H9 (cell line): Measurements from ENCODE around the gene CFAP298. TPM values are rescaled to one million over a fixed set of nuclear protein-coding genes. Genes with fewer than 3 reads are reported as not detected.
"Not testable (repeated sequence)": the region's sequence is repeated elsewhere in the genome, so short reads cannot be mapped to it uniquely, and the experiment has no call there.

ENCODE experiments used
- DNase-seq: peaks from one replicate; pipeline ENCODE4 v3.0.0-alpha.2; 2017
- H2AFZ ChIP-seq: one replicate; pipeline ENCODE4 v1.6.1; 2013; ENCODE audit warnings: mild to moderate bottlenecking, low read length, control low read depth, moderate library complexity
- H2AK5ac ChIP-seq: 2 replicates; pipeline ENCODE4 v1.6.1; 2013; ENCODE audit warnings: low read length, control low read depth, mixed read lengths; ENCODE audit not compliant: insufficient read length
- H2BK120ac ChIP-seq: one replicate; pipeline ENCODE4 v1.6.1; 2013; ENCODE audit warnings: low read depth, mild to moderate bottlenecking, low read length, control low read depth, inconsistent platforms; ENCODE audit not compliant: poor library complexity, severe bottlenecking
- H2BK12ac ChIP-seq: 2 replicates; pipeline ENCODE4 v1.6.1; 2013; ENCODE audit warnings: low read length, control low read depth, mixed read lengths, low read depth; ENCODE audit not compliant: insufficient read length
- H2BK15ac ChIP-seq: 2 replicates; pipeline ENCODE4 v1.6.1; 2013; ENCODE audit warnings: low read depth, low read length, control low read depth
- H2BK20ac ChIP-seq: one replicate; pipeline ENCODE4 v1.6.1; 2013; ENCODE audit warnings: low read depth, mild to moderate bottlenecking, low read length, control low read depth, inconsistent platforms; ENCODE audit not compliant: poor library complexity, severe bottlenecking
- H2BK5ac ChIP-seq: 2 replicates; pipeline ENCODE4 v1.6.1; 2013; ENCODE audit warnings: low read length, control low read depth, mixed read lengths; ENCODE audit not compliant: insufficient read length
- H3K14ac ChIP-seq: 2 replicates; pipeline ENCODE4 v1.6.1; 2013; ENCODE audit warnings: low read length, control low read depth; ENCODE audit not compliant: insufficient read depth
- H3K18ac ChIP-seq: 2 replicates; pipeline ENCODE4 v1.6.1; 2013; ENCODE audit warnings: low read depth, mild to moderate bottlenecking, mixed read lengths, low read length, control low read depth; ENCODE audit not compliant: insufficient read length
- H3K23ac ChIP-seq: 2 replicates; pipeline ENCODE4 v1.6.1; 2013; ENCODE audit warnings: low read length, control low read depth, mixed read lengths, low read depth; ENCODE audit not compliant: insufficient read length
- H3K23me2 ChIP-seq: 2 replicates; pipeline ENCODE4 v1.6.1; 2013; ENCODE audit warnings: low read depth, mild to moderate bottlenecking, mixed read lengths, low read length, control low read depth; ENCODE audit not compliant: insufficient read length, poor library complexity, severe bottlenecking
- H3K27ac ChIP-seq: 2 replicates; pipeline ENCODE4 v1.5.1; 2013; ENCODE audit warnings: low read length, control low read depth, mixed read lengths, low read depth; ENCODE audit not compliant: insufficient read length
- H3K27me3 ChIP-seq: 2 replicates; pipeline ENCODE4 v1.6.1; 2013; ENCODE audit warnings: low read length, control low read depth, inconsistent platforms; ENCODE audit not compliant: insufficient read depth
- H3K4ac ChIP-seq: 2 replicates; pipeline ENCODE4 v1.6.1; 2013; ENCODE audit warnings: low read depth, mild to moderate bottlenecking, control low read depth, inconsistent platforms, low read length, moderate library complexity
- H3K4me1 ChIP-seq: 2 replicates; pipeline ENCODE4 v1.6.1; 2013; ENCODE audit warnings: low read length, control low read depth, inconsistent platforms; ENCODE audit not compliant: insufficient read depth
- H3K4me2 ChIP-seq: 2 replicates; pipeline ENCODE4 v1.6.1; 2013; ENCODE audit warnings: low read length, control low read depth, mixed read lengths; ENCODE audit not compliant: insufficient read length, insufficient read depth
- H3K56ac ChIP-seq: 2 replicates; pipeline ENCODE4 v1.6.1; 2013; ENCODE audit warnings: low read depth, mild to moderate bottlenecking, mixed read lengths, low read length, control low read depth; ENCODE audit not compliant: insufficient read length
- H3K79me1 ChIP-seq: 2 replicates; pipeline ENCODE4 v1.6.1; 2013; ENCODE audit warnings: low read depth, mild to moderate bottlenecking, moderate library complexity, low read length, control low read depth, inconsistent platforms; ENCODE audit not compliant: insufficient read depth, poor library complexity, severe bottlenecking
- H3K79me2 ChIP-seq: 2 replicates; pipeline ENCODE4 v1.6.1; 2013; ENCODE audit warnings: low read length, control low read depth, inconsistent platforms; ENCODE audit not compliant: insufficient read depth
- H3K9ac ChIP-seq: 2 replicates; pipeline ENCODE4 v1.6.1; 2013; ENCODE audit warnings: low read length, control low read depth, mixed read lengths; ENCODE audit not compliant: insufficient read length; ENCODE audit errors: extremely low read depth
- H3K9me3 ChIP-seq: one replicate; pipeline ENCODE4 v1.6.1; 2013; ENCODE audit warnings: low read depth, low read length, inconsistent platforms; ENCODE audit not compliant: control insufficient read depth
- H3T11ph ChIP-seq: one replicate; pipeline ENCODE4 v1.6.1; 2013; ENCODE audit warnings: mild to moderate bottlenecking, low read length, control low read depth, inconsistent platforms
- H4K20me1 ChIP-seq: one replicate; pipeline ENCODE4 v1.6.1; 2013; ENCODE audit not compliant: control insufficient read depth, insufficient read length, insufficient read depth
- H4K5ac ChIP-seq: 2 replicates; pipeline ENCODE4 v1.6.1; 2013; ENCODE audit warnings: low read depth, mild to moderate bottlenecking, mixed read lengths, low read length, control low read depth; ENCODE audit not compliant: insufficient read length
- H4K8ac ChIP-seq: replicated peaks from 2 replicates; pipeline ENCODE4 v1.6.1; 2013; ENCODE audit warnings: low read length, control low read depth, mixed read lengths, low read depth; ENCODE audit not compliant: insufficient read length
- H4K91ac ChIP-seq: 2 replicates; pipeline ENCODE4 v1.6.1; 2013; ENCODE audit warnings: low read depth, mild to moderate bottlenecking, moderate library complexity, mixed read lengths, low read length, control low read depth; ENCODE audit not compliant: insufficient read length
- H3K27ac Mint-ChIP-seq, 3 experiments: 2 replicates in 2 of 3; 3 replicates in 1 of 3; pipeline ENCODE4 v1.8.0; 2020 to 2021; ENCODE audit warnings: mixed read lengths in 3 of 3, mild to moderate bottlenecking in 1 of 3, moderate library complexity in 1 of 3
- H3K27me3 Mint-ChIP-seq: 2 replicates; pipeline ENCODE4 v1.8.0; 2021; ENCODE audit warnings: low read depth, mild to moderate bottlenecking, moderate library complexity, mixed read lengths
- H3K36me3 Mint-ChIP-seq, 3 experiments: 2 replicates in 2 of 3; 3 replicates in 1 of 3; pipeline ENCODE4 v1.8.0; 2020 to 2021; ENCODE audit warnings: low read depth in 3 of 3, mixed read lengths in 3 of 3; ENCODE audit not compliant: insufficient read depth in 1 of 3
- H3K4me1 Mint-ChIP-seq, 2 experiments: 2 replicates each; pipeline ENCODE4 v1.8.0; 2020; ENCODE audit warnings: mixed read lengths in 2 of 2
- H3K4me3 Mint-ChIP-seq, 2 experiments: 2 replicates in 1 of 2; 3 replicates in 1 of 2; pipeline ENCODE4 v1.8.0; 2020 to 2021; ENCODE audit warnings: mild to moderate bottlenecking in 2 of 2, mixed read lengths in 2 of 2, moderate library complexity in 1 of 2
- H3K9me3 Mint-ChIP-seq, 2 experiments: 2 replicates in 1 of 2; 3 replicates in 1 of 2; pipeline ENCODE4 v1.8.0; 2020; ENCODE audit warnings: mild to moderate bottlenecking in 2 of 2, mixed read lengths in 2 of 2, moderate library complexity in 1 of 2
- WGBS: extraction: QIAGEN DNeasy Blood & Tissue Kit; methylation state at CpG from one replicate; pipeline ENCODE4 v1.1.7; 2013; ENCODE audit warnings: missing lambda C conversion rate, low lambda C conversion rate, mixed read lengths; ENCODE audit not compliant: insufficient read length; ENCODE audit errors: extremely low coverage; 5-methylcytosine and 5-hydroxymethylcytosine counted together
- total RNA-seq: library from RNA; stranded (reverse); gene quantifications from 2 replicates; pipeline ENCODE4 v1.2.1, GENCODE V29; 2021
- TF ChIP-seq, protein P1 (sequence below): fragments of 200-600 bp; sonication (generic); conservative IDR thresholded peaks from 3 replicates; pipeline ENCODE4 v1.8.0; 2021; ENCODE audit warnings: antibody characterized with exemption, mild to moderate bottlenecking

CFAP298 gene
- total RNA-seq, 1 experiment from 2014 or later, result 81.8 TPM

DNA sequence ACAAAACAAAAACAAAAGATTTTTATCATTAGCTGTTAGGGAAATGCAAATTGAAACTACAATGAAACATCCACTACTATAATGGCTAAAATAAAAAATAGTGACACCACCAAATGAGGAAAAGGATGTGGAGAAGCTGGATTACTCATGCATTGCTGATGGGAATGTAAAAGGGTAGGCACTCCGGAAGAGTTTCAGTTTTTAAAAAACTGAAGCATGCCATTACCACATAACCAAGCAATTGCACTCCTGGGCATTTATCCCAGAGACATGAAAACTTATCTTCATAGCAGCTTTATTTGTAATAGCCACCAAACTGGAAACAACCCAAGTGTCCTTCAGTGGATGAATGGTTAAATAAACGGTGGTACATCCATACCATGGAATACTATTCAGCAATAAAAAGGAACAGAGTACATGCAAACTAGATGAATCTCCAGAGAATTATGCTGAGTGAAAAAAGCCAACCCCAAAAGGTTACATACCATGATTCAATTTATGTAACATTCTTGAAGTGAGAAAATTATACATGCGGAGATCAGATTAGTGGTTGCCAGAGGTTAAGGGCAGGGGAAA, 14.5 kb upstream of the CFAP298 start:
- Histone ChIP-seq H2BK12ac (no peak overlapping the region), H3K23me2 (no peaks in the 10 kb centered on the region), H3K4me1 (no peaks in the 10 kb centered on the region), H3K14ac (no peak overlapping the region), H3K4me2 (no peak overlapping the region), H3K27me3 (no peaks in the 10 kb centered on the region), H3K23ac (no peak overlapping the region), H2BK15ac (no peak overlapping the region), H4K8ac (no peak overlapping the region), H4K91ac (no peak overlapping the region), H3K9me3 (no peaks in the 10 kb centered on the region), H2AK5ac (no peak overlapping the region), H3K79me1 (no peaks in the 10 kb centered on the region), H4K5ac (no peak overlapping the region), H2BK120ac (no peak overlapping the region), H2BK20ac (no peak overlapping the region), H3K18ac (no peak overlapping the region), H4K20me1 (no peaks in the 10 kb centered on the region), H3K79me2 (no peaks in the 10 kb centered on the region), H3K4ac (no peak overlapping the region), H3K9ac (no peak overlapping the region), H2AFZ (no peak overlapping the region), H3K56ac (no peak overlapping the region), H3T11ph (no peak overlapping the region), H3K27ac (no peak overlapping the region), H2BK5ac (no peak overlapping the region)
- Mint-ChIP-seq H3K9me3 (peaks cover 0 to 4% of the 10 kb centered on the region in 2 experiments; a peak in 1 of 5 replicates), H3K27me3 (peaks cover 2% of the 10 kb centered on the region), H3K27ac (no peak overlapping the region), H3K36me3 (peaks cover 0 to 4% (median 0%) of the 10 kb centered on the region in 3 experiments; a peak in 1 of 7 replicates), H3K4me1 (no peaks in the 10 kb centered on the region), H3K4me3 (no peak overlapping the region; a peak in 1 of 5 replicates)
- DNase-seq, result no peak
- TF ChIP-seq, protein P1, sequence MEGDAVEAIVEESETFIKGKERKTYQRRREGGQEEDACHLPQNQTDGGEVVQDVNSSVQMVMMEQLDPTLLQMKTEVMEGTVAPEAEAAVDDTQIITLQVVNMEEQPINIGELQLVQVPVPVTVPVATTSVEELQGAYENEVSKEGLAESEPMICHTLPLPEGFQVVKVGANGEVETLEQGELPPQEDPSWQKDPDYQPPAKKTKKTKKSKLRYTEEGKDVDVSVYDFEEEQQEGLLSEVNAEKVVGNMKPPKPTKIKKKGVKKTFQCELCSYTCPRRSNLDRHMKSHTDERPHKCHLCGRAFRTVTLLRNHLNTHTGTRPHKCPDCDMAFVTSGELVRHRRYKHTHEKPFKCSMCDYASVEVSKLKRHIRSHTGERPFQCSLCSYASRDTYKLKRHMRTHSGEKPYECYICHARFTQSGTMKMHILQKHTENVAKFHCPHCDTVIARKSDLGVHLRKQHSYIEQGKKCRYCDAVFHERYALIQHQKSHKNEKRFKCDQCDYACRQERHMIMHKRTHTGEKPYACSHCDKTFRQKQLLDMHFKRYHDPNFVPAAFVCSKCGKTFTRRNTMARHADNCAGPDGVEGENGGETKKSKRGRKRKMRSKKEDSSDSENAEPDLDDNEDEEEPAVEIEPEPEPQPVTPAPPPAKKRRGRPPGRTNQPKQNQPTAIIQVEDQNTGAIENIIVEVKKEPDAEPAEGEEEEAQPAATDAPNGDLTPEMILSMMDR, result no peak
- no CpG with 5 or more reads among the region's 3 CpGs for WGBS

DNA sequence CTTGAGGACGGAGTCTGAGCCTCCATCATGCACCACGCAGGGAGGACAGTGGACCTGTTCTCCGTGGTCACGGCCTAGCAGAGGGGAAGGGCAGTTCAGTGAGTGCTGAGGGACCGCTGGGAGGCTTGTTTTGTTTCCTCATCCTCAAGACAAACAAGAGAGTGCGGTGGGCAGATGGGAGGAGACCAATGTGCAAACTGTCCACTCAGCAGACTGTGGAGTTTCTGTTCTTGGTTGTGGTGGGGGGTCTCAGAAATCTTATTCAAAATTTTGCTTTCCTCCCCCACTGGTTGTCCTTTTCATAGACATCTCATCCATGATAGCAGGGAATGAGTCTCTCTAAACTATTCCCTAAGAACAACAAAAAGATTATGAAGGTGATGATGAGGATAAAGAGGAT, 6.0 kb upstream of the CFAP298 start:
- not testable (repeated sequence) for H3K4me1 Mint-ChIP-seq

More for the DNA sequence above, 6.0 kb upstream of the CFAP298 start:
- not testable (repeated sequence) for H2AK5ac ChIP-seq, H3K9me3 Mint-ChIP-seq, H3K4ac ChIP-seq, H4K5ac ChIP-seq, H3K23ac ChIP-seq, H3K9ac ChIP-seq, H4K91ac ChIP-seq, H3K79me2 ChIP-seq, H3K23me2 ChIP-seq, H2BK120ac ChIP-seq, H3K27me3 ChIP-seq, H3K4me1 ChIP-seq, H3K79me1 ChIP-seq, H3K9me3 ChIP-seq, H3T11ph ChIP-seq, H3K27ac ChIP-seq, H3K56ac ChIP-seq, H4K20me1 ChIP-seq, H2BK5ac ChIP-seq, H3K27ac Mint-ChIP-seq, H3K18ac ChIP-seq, H3K4me3 Mint-ChIP-seq, H3K36me3 Mint-ChIP-seq, DNase-seq, H2BK12ac ChIP-seq, H3K4me2 ChIP-seq, H2BK20ac ChIP-seq, H4K8ac ChIP-seq, H2AFZ ChIP-seq, H2BK15ac ChIP-seq, H3K14ac ChIP-seq
- peaks cover 26% of the 10 kb centered on the region for H3K27me3 Mint-ChIP-seq
- no CpG with 5 or more reads among the region's 6 CpGs for WGBS
